OCI-LY7 (cell line): ENCODE measurements around the gene KIAA1217. TPM values are rescaled to one million over a fixed set of nuclear protein-coding genes. Genes with fewer than 3 reads are reported as not detected.

ENCODE experiments used
- BruUV-seq: library from RNA; stranded (reverse); fragments of 400-500 nt; replicated peaks from 2 replicates; lab custom pipeline; 2021; lab: Mats Ljungman, UMichigan
- CTCF ChIA-PET: fragments of 300-600 bp; sonication (Branson Sonifier 250); formaldehyde crosslinking; loops from one replicate; lab custom pipeline; 2022; ENCODE audit warnings: antibody characterized with exemption; ENCODE audit not compliant: unreplicated experiment; lab: Charles Lee
- POLR2A ChIA-PET: fragments of 300-600 bp; sonication (Branson Sonifier 250); formaldehyde crosslinking; loops from one replicate; lab custom pipeline; 2022; ENCODE audit warnings: antibody characterized with exemption; lab: Charles Lee
- DNase-seq: peaks from one replicate; pipeline ENCODE4 v3.0.0-alpha.2; 2015; ENCODE audit warnings: low spot score
- H2AFZ ChIP-seq: fragments of 200-600 bp; sonication (generic), shearing (Covaris generic); 2 replicates; pipeline ENCODE4 v1.6.1; 2014; ENCODE audit warnings: mild to moderate bottlenecking, antibody characterized with exemption, low read length, moderate library complexity
- H3K27ac ChIP-seq: fragments of 200-600 bp; sonication (generic); 2 replicates; pipeline ENCODE4 v1.5.1; 2014; ENCODE audit warnings: mixed run types, low read depth, mild to moderate bottlenecking, moderate library complexity, low read length, inconsistent platforms; ENCODE audit not compliant: poor library complexity, severe bottlenecking
- H3K36me3 ChIP-seq: fragments of 200-600 bp; sonication (generic); 2 replicates; pipeline ENCODE4 v1.6.1; 2014; ENCODE audit warnings: mild to moderate bottlenecking, antibody characterized with exemption, low read length, moderate library complexity, mixed read lengths; ENCODE audit not compliant: insufficient read depth
- H3K4me1 ChIP-seq: fragments of 200-600 bp; sonication (generic); 2 replicates; pipeline ENCODE4 v1.5.1; 2014; ENCODE audit warnings: mild to moderate bottlenecking, low read length; ENCODE audit not compliant: insufficient read depth, poor library complexity, severe bottlenecking
- H3K4me2 ChIP-seq: fragments of 200-600 bp; sonication (generic); 2 replicates; pipeline ENCODE4 v1.6.1; 2014; ENCODE audit warnings: mild to moderate bottlenecking, low read length
- H3K4me3 ChIP-seq: fragments of 200-600 bp; sonication (generic); 2 replicates; pipeline ENCODE4 v1.5.1; 2014; ENCODE audit warnings: mild to moderate bottlenecking, low read depth, low read length; ENCODE audit not compliant: poor library complexity, severe bottlenecking
- H3K79me2 ChIP-seq: fragments of 200-600 bp; sonication (generic); 2 replicates; pipeline ENCODE4 v1.6.1; 2016; ENCODE audit warnings: low read depth, mild to moderate bottlenecking, low read length, moderate library complexity, mixed read lengths; ENCODE audit not compliant: insufficient read depth
- H3K9me2 ChIP-seq: fragments of 200-600 bp; sonication (generic); 2 replicates; pipeline ENCODE4 v1.6.1; 2016; ENCODE audit warnings: mild to moderate bottlenecking, low read length, mixed read lengths; ENCODE audit not compliant: insufficient read depth
- H3K9me3 ChIP-seq: fragments of 200-600 bp; sonication (generic); 2 replicates; pipeline ENCODE4 v1.6.1; 2014; ENCODE audit warnings: mild to moderate bottlenecking, mixed run types, low read length, mixed read lengths
- H4K20me1 ChIP-seq: fragments of 200-600 bp; sonication (generic); 2 replicates; pipeline ENCODE4 v1.6.1; 2014; ENCODE audit warnings: mild to moderate bottlenecking, antibody characterized with exemption, low read length, moderate library complexity, mixed read lengths; ENCODE audit not compliant: insufficient read depth
- EZH2phosphoT487 ChIP-seq: fragments of 200-600 bp; sonication (generic); IDR thresholded peaks from 2 replicates; pipeline ENCODE4 v1.6.1; 2018; ENCODE audit warnings: low read depth, borderline replicate concordance, mild to moderate bottlenecking, mixed run types, antibody characterized with exemption, low read length, moderate library complexity, mixed read lengths
- intact Hi-C: fragments of 100-400 bp; cut with micrococcal nuclease; formaldehyde crosslinking; loops from one replicate; pipeline ENCODE4 v1.10.0; 2022; ENCODE audit not compliant: unreplicated experiment
- total RNA-seq, 2 experiments: library from RNA; depleted of rRNA in 1 of 2; stranded (reverse); fragments of >200 nt in 1 of 2; shearing (Covaris generic) in 1 of 2; gene quantifications; 2 replicates each; pipeline ENCODE4 v1.2.3, GENCODE V29; 2014 to 2022
- TF ChIP-seq, protein P1 (sequence below): fragments of 200-600 bp; sonication (generic); conservative IDR thresholded peaks from 2 replicates; pipeline ENCODE4 v1.5.1; 2014; ENCODE audit warnings: mild to moderate bottlenecking, antibody characterized with exemption, low read length, moderate library complexity, mixed read lengths

Gene KIAA1217
- total RNA-seq, 2 experiments from 2014 or later, result not detected

DNA sequence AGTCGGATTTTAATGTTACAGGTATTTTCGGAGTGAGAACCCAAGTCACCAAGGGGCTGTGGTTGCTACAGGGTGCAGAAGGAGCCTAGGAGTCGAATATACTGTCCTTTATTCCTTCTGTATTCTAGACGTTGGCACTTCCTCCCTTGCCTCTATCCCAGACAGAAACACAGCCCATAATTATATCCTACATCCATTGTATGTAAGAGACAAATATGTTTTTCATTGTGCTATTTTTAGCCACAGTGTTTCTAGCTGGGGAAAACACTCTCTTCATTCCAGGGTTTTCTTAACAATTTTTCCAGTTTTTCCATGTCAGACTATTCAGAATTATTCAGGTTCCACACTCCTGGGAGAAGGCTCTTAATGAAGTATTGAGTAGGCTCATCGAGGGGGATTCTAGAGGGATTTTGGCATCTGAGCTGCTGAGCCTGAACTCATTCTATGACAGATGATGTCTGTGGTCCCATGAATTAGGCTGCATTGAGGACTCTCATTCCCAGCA, 32.6 kb downstream of the KIAA1217 start:
- Histone ChIP-seq H3K4me2 (no peak overlapping the region), H3K36me3 (no peaks in the 10 kb centered on the region), H3K79me2 (no peaks in the 10 kb centered on the region), H3K9me3 (no peaks in the 10 kb centered on the region), H3K9me2 (no peaks in the 10 kb centered on the region), H4K20me1 (no peaks in the 10 kb centered on the region), H3K27ac (no peak overlapping the region), H2AFZ (no peak overlapping the region), H3K4me1 (no peaks in the 10 kb centered on the region), H3K4me3 (no peak overlapping the region)
- no TSS peak for BruUV-seq
- no peak for DNase-seq
- ChIA-PET CTCF (no interaction called here), POLR2A (no interaction called here)
- intact Hi-C loops, result no loop called here
- TF ChIP-seq, protein P1, sequence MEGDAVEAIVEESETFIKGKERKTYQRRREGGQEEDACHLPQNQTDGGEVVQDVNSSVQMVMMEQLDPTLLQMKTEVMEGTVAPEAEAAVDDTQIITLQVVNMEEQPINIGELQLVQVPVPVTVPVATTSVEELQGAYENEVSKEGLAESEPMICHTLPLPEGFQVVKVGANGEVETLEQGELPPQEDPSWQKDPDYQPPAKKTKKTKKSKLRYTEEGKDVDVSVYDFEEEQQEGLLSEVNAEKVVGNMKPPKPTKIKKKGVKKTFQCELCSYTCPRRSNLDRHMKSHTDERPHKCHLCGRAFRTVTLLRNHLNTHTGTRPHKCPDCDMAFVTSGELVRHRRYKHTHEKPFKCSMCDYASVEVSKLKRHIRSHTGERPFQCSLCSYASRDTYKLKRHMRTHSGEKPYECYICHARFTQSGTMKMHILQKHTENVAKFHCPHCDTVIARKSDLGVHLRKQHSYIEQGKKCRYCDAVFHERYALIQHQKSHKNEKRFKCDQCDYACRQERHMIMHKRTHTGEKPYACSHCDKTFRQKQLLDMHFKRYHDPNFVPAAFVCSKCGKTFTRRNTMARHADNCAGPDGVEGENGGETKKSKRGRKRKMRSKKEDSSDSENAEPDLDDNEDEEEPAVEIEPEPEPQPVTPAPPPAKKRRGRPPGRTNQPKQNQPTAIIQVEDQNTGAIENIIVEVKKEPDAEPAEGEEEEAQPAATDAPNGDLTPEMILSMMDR, result no peak
- TF ChIP-seq EZH2phosphoT487, result no peak

DNA sequence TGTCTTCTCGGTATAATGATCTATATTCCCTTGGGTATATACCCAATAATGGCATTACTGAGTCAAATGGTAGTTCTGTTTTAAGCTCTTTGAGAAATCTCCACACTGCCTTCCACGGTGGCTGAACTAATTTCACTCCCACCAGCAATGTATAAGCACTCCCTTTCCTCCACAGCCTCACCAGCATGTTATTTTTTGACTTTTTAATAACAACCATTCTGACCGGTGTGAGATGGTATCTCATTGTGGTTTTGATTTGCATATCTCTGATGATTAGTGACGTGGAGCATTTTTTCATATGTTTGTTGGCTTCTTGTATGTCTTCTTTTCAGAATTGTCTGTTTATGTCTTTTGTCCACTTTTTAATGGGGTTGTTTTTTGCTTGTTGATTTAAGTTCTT, 33.6 kb downstream of the KIAA1217 start:
- Histone ChIP-seq H2AFZ (no peak overlapping the region), H3K4me2 (no peak overlapping the region), H3K79me2 (no peaks in the 10 kb centered on the region), H3K36me3 (no peaks in the 10 kb centered on the region), H3K27ac (no peak overlapping the region), H3K4me3 (no peak overlapping the region), H4K20me1 (no peaks in the 10 kb centered on the region), H3K4me1 (no peaks in the 10 kb centered on the region), H3K9me2 (no peaks in the 10 kb centered on the region), H3K9me3 (no peaks in the 10 kb centered on the region)
- DNase-seq, result no peak
- POLR2A ChIA-PET, result interaction anchor here (1.1 kb wide), 1 partner anchor 8 kb away, joined by 3 read pairs; no protein-coding TSS in a partner anchor
- CTCF ChIA-PET, result no interaction called here
- intact Hi-C loops, result no loop called here
- BruUV-seq, result no TSS peak
- TF ChIP-seq EZH2phosphoT487, result no peak
- TF ChIP-seq, protein P1, result no peak

DNA sequence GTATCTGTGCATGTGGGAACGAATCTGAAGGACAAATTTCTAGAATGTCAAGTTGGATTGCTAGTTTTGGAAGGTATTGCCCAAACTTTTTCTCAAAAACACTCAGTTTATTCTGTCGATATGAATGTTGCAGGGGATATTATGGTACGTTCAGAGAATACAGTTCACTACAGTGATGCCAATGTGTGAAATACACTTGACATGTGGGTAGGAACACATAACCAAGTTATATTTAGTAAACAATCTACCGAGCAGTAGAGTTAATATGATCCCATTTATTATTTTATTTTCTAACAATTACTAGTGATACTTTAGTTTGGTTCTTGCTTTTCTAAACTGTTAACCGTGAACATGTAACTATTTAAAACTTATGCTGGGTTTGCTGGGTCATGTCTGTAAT, 37.4 kb downstream of the KIAA1217 start:
- Histone ChIP-seq H3K9me3 (no peaks in the 10 kb centered on the region), H3K4me3 (no peak overlapping the region), H3K79me2 (no peaks in the 10 kb centered on the region), H3K27ac (no peak overlapping the region), H3K4me2 (no peak overlapping the region), H3K36me3 (no peaks in the 10 kb centered on the region), H3K9me2 (no peaks in the 10 kb centered on the region), H2AFZ (no peak overlapping the region), H4K20me1 (no peaks in the 10 kb centered on the region), H3K4me1 (no peaks in the 10 kb centered on the region)
- CTCF ChIA-PET, result no interaction called here
- POLR2A ChIA-PET, result no interaction called here
- no peak for DNase-seq
- intact Hi-C loops, result no loop called here
- TF ChIP-seq EZH2phosphoT487, result no peak
- TF ChIP-seq, protein P1, result no peak
- BruUV-seq, result no TSS peak
